Measurements from ENCODE around the gene EIF4G3.

- no peak for TF ChIP-seq CTCF (IDR thresholded peaks at IDR 0.05; ENCODE audit: low read length)
- TF ChIP-seq EZH2 (optimal IDR thresholded peaks at IDR 0.05; ENCODE audit: low read depth, low read length): no peak
These were observed 390.3 kb downstream of the EIF4G3 start for GRCh38 chr1:20786253-20787028.
